K562 (cell line): Measurements from ENCODE around the gene SSBP2. TPM values are rescaled to one million over a fixed set of nuclear protein-coding genes. Genes with fewer than 3 reads are reported as not detected.
A peak's percentile ranks its signal among the peaks of the same experiment; 100 is the strongest.

Source experiments
- ATAC-seq: fragments of 200-7000 bp; cut with Tn5 transposase; 3 replicates; pipeline ENCODE4 v1.9.1; 2020; ENCODE audit warnings: moderate library complexity
- BruUV-seq: library from RNA; stranded (reverse); fragments of 400-500 nt; replicated peaks from 2 replicates; lab custom pipeline; 2021; lab: Mats Ljungman, UMichigan
- CTCF ChIA-PET: fragments of 300-600 bp; formaldehyde crosslinking; extraction: SDS; loops from one replicate; lab custom pipeline; 2021; ENCODE audit warnings: low intra/inter-chr PET ratio; lab: Yijun Ruan, JAX
- POLR2A ChIA-PET: fragments of 300-600, 350-650 bp; sonication (Branson Sonifier 250); formaldehyde crosslinking; extraction: SDS; loops from one replicate; lab custom pipeline; 2021; ENCODE audit warnings: antibody characterized with exemption, inconsistent platforms; lab: Yijun Ruan, JAX
- DNase-seq, 4 experiments: peaks; one replicate each; pipeline versions ENCODE4 v3.0.0 to v3.0.0-alpha.2; 2011 to 2018; ENCODE audit warnings: low spot score in 3 of 4, mixed read lengths in 3 of 4; ENCODE audit errors: extremely low read depth in 1 of 4
- FAIRE-seq: peaks from 2 replicates; lab custom pipeline; 2011; peaks lifted over from hg19 to GRCh38; lab: Jason Lieb, UNC
- H2AFZ ChIP-seq: 2 replicates; pipeline ENCODE4 v1.6.0; 2011; ENCODE audit warnings: low read depth, low read length, control low read depth, inconsistent platforms
- H3K27ac ChIP-seq: fragments of 200-600 bp; 3 replicates; pipeline ENCODE4 v1.8.0; 2011; ENCODE audit warnings: low read depth, mild to moderate bottlenecking, control low read depth, inconsistent platforms, low read length, moderate library complexity, mixed read lengths; ENCODE audit errors: extremely low read depth
- H3K27me3 ChIP-seq, 2 experiments: fragments of 300-600 bp in 1 of 2; 2 replicates in 1 of 2; 3 replicates in 1 of 2; pipeline versions ENCODE4 v1.6.0 to v1.8.0; 2011; ENCODE audit warnings: inconsistent platforms in 2 of 2, low read length in 2 of 2, mild to moderate bottlenecking in 1 of 2, mixed read lengths in 1 of 2, moderate library complexity in 1 of 2; ENCODE audit not compliant: control insufficient read depth in 2 of 2, insufficient read depth in 2 of 2
- H3K36me3 ChIP-seq: fragments of 300-600 bp; 3 replicates; pipeline ENCODE4 v1.8.0; 2011; ENCODE audit warnings: mild to moderate bottlenecking, low read length, inconsistent platforms; ENCODE audit not compliant: control insufficient read depth, insufficient read depth
- H3K4me1 ChIP-seq, 2 experiments: fragments of 200-600 bp in 1 of 2; replicated peaks in 1 of 2; 2 replicates in 1 of 2; 3 replicates in 1 of 2; pipeline versions ENCODE4 v1.5.1 to v1.8.0; 2011; ENCODE audit warnings: inconsistent platforms in 2 of 2, low read length in 2 of 2, mild to moderate bottlenecking in 1 of 2, mixed read lengths in 1 of 2, moderate library complexity in 1 of 2; ENCODE audit not compliant: control insufficient read depth in 2 of 2, insufficient read depth in 2 of 2
- H3K4me2 ChIP-seq: 2 replicates; pipeline ENCODE4 v1.6.1; 2011; ENCODE audit warnings: low read length, control low read depth, inconsistent platforms, mixed read lengths; ENCODE audit not compliant: insufficient read depth
- H3K4me3 ChIP-seq: fragments of 200-600 bp; sonication (generic), shearing (Covaris generic); 2 replicates; pipeline ENCODE4 v1.5.1; 2016; ENCODE audit warnings: control low read depth, inconsistent platforms
- H3K79me2 ChIP-seq: fragments of 200-600 bp; 3 replicates; pipeline ENCODE4 v1.8.0; 2011; ENCODE audit warnings: low read length, inconsistent platforms; ENCODE audit not compliant: control insufficient read depth, insufficient read depth
- H3K9ac ChIP-seq, 2 experiments: 2 replicates each; pipeline versions ENCODE4 v1.6.0 to v1.6.1; 2011; ENCODE audit warnings: low read depth in 2 of 2, low read length in 2 of 2, control low read depth in 1 of 2, inconsistent platforms in 1 of 2, mild to moderate bottlenecking in 1 of 2, mixed read lengths in 1 of 2; ENCODE audit not compliant: insufficient read depth in 1 of 2
- H3K9me1 ChIP-seq: one replicate; pipeline ENCODE4 v1.6.0; 2011; ENCODE audit warnings: inconsistent platforms, mild to moderate bottlenecking, low read length, moderate library complexity; ENCODE audit not compliant: control insufficient read depth, insufficient read depth
- H3K9me3 ChIP-seq: replicated peaks from 2 replicates; pipeline ENCODE4 v1.5.1; 2011; ENCODE audit warnings: low read depth, low read length, inconsistent platforms; ENCODE audit not compliant: control insufficient read depth, insufficient read depth
- H4K20me1 ChIP-seq: replicated peaks from 2 replicates; pipeline ENCODE4 v1.6.1; 2011; ENCODE audit warnings: low read length, inconsistent platforms, mixed read lengths; ENCODE audit not compliant: control insufficient read depth, insufficient read depth
- CHAMP1 ChIP-seq: fragments of 450-650 bp; IDR thresholded peaks from 2 replicates; pipeline ENCODE4 v1.6.1; 2016; ENCODE audit warnings: mild to moderate bottlenecking
- COPS2 ChIP-seq: fragments of 450-650 bp; conservative IDR thresholded peaks from 2 replicates; pipeline ENCODE4 v1.6.1; 2016; ENCODE audit warnings: mild to moderate bottlenecking, moderate library complexity
- E2F4 ChIP-seq: sonication (generic); formaldehyde crosslinking; IDR thresholded peaks from 2 replicates; pipeline ENCODE4 v1.8.0; 2022; ENCODE audit warnings: mild to moderate bottlenecking, low read depth, missing genetic modification reagents
- EP300 ChIP-seq: IDR thresholded peaks from 2 replicates; pipeline ENCODE4 v1.6.1; 2012; ENCODE audit warnings: low read length, improper control_type of control experiment
- FOXJ2 ChIP-seq: fragments of 200-800 bp; sonication (Bioruptor generic); IDR thresholded peaks from 2 replicates; pipeline ENCODE4 v1.6.1; 2016; ENCODE audit warnings: missing genetic modification characterization, missing compliant biosample characterization
- HMG20A ChIP-seq: fragments of 450-650 bp; formaldehyde crosslinking; conservative IDR thresholded peaks from 2 replicates; pipeline ENCODE4 v1.4.0; 2020; ENCODE audit warnings: mild to moderate bottlenecking, mixed read lengths
- HMGXB4 ChIP-seq: sonication (generic); formaldehyde crosslinking; IDR thresholded peaks from 2 replicates; pipeline ENCODE4 v1.8.1; 2023; ENCODE audit warnings: mild to moderate bottlenecking, missing genetic modification reagents
- LCOR ChIP-seq: sonication (generic); formaldehyde crosslinking; IDR thresholded peaks from 2 replicates; pipeline ENCODE4 v1.8.0; 2022; ENCODE audit warnings: mild to moderate bottlenecking, missing genetic modification reagents
- PCBP2 ChIP-seq: fragments of 200-400 bp; formaldehyde crosslinking; IDR thresholded peaks from 2 replicates; pipeline ENCODE4 v1.6.1; 2018; ENCODE audit warnings: low read length, low read depth, mild to moderate bottlenecking, moderate library complexity; ENCODE audit not compliant: poor library complexity, severe bottlenecking
- RFX1 ChIP-seq: fragments of 450-650 bp; IDR thresholded peaks from 2 replicates; pipeline ENCODE4 v1.6.1; 2016; ENCODE audit warnings: mild to moderate bottlenecking, moderate library complexity
- SMC3 ChIP-seq: conservative IDR thresholded peaks from 2 replicates; pipeline ENCODE4 v1.6.1; 2011; ENCODE audit warnings: low read depth, low read length, improper control_type of control experiment; ENCODE audit not compliant: insufficient read depth
- SRSF3 ChIP-seq: fragments of 200-400 bp; formaldehyde crosslinking; IDR thresholded peaks from 2 replicates; pipeline ENCODE4 v1.6.1; 2016; ENCODE audit warnings: mild to moderate bottlenecking, low read length, moderate library complexity; ENCODE audit not compliant: insufficient read depth
- YBX1 ChIP-seq: fragments of 450-650 bp; IDR thresholded peaks from 2 replicates; pipeline ENCODE4 v1.7.1; 2016; ENCODE audit warnings: mild to moderate bottlenecking
- ZBTB49 ChIP-seq: sonication (generic); formaldehyde crosslinking; IDR thresholded peaks from 2 replicates; pipeline ENCODE4 v1.8.0; 2022; ENCODE audit warnings: missing genetic modification reagents, mild to moderate bottlenecking, borderline replicate concordance
- ZNF212 ChIP-seq: fragments of 450-650 bp; formaldehyde crosslinking; IDR thresholded peaks from 2 replicates; pipeline ENCODE4 v1.4.0; 2020; ENCODE audit warnings: mild to moderate bottlenecking
- ZNF41 ChIP-seq: fragments of 250-450 bp; sonication (Bioruptor Pico); conservative IDR thresholded peaks from 2 replicates; pipeline ENCODE4 v1.4.0; 2020; ENCODE audit warnings: mild to moderate bottlenecking
- WGBS: fragments of 100-300 bp; shearing (Covaris generic); methylation state at CpG from one replicate; pipeline ENCODE4 v1.1.6; 2016; ENCODE audit warnings: low coverage, mixed read lengths; ENCODE audit not compliant: insufficient coverage; ENCODE audit errors: missing lambda C conversion rate; 5-methylcytosine and 5-hydroxymethylcytosine counted together
- in situ Hi-C: fragments of 300-500 bp; cut with MboI; formaldehyde crosslinking; loops from 4 replicates; pipeline ENCODE4 v1.15.0; 2018; ENCODE audit warnings: inconsistent platforms, mixed read lengths
- intact Hi-C: fragments of 100-400 bp; cut with micrococcal nuclease; formaldehyde crosslinking; loops from 2 replicates; pipeline ENCODE4 v1.14.2; 2022
- polyA plus RNA-seq, 8 experiments: library from polyadenylated mRNA; depleted of rRNA in 4 of 8; stranded (reverse) in 5 of 8; unstranded in 3 of 8; fragments of >200 nt; fragmentation: Nextera tagmentation in 2 of 8; fragmentation: Illumina TruSeq in 1 of 8; extraction: Ambion mirVana in 2 of 8; extraction: Trizol in 1 of 8; gene quantifications; 2 replicates each; pipeline versions ENCODE4 v1.2.1 to v1.2.3, GENCODE V29; 2011 to 2014; ENCODE audit warnings: inconsistent platforms in 1 of 8, missing spikeins in 1 of 8
- total RNA-seq, 7 experiments: library from RNA; depleted of rRNA in 6 of 7; stranded (reverse); fragments of >200 nt in 6 of 7; fragmentation: Illumina TruSeq in 2 of 7; extraction: Trizol in 2 of 7; gene quantifications; 2 replicates each; pipeline versions ENCODE4 v1.2.1 to v1.2.3, GENCODE V29; 2011 to 2021; ENCODE audit warnings: low replicate concordance in 1 of 7

SSBP2 gene
- total and polyA plus RNA-seq, 9 of the 15 experiments (the other 6 are each of a cell fraction or from before 2014, with no cell fraction given): 22.3 to 133 (median 42.1) TPM

GRCh38 chr5:81757404-81757803, 6.5 kb upstream of the SSBP2 start:
- no TSS peak for BruUV-seq
- H3K9ac ChIP-seq: no peak overlapping the region
- FAIRE-seq: no peak
- intact Hi-C loops: no loop called here
- no peaks in the 10 kb centered on the region for H3K27me3 ChIP-seq
- no peaks in the 10 kb centered on the region for H3K9me1 ChIP-seq
- no peaks in the 10 kb centered on the region for H4K20me1 ChIP-seq
- ChIA-PET CTCF (no interaction called here), POLR2A (no interaction called here)
- H3K27ac ChIP-seq: no peak overlapping the region
- 42% methylated on average over 1 of the region's 1 CpG for WGBS
- H3K79me2 ChIP-seq: peaks cover 26% of the 10 kb centered on the region
- peak overlapping the region; percentile 73 for H2AFZ ChIP-seq
- H3K36me3 ChIP-seq: no peaks in the 10 kb centered on the region
- DNase-seq: no peak
- no peak overlapping the region for H3K4me3 ChIP-seq
- H3K9me3 ChIP-seq: no peaks in the 10 kb centered on the region
- no peak overlapping the region for H3K4me2 ChIP-seq
- H3K4me1 ChIP-seq: peaks cover 9 to 83% of the 10 kb centered on the region in 2 experiments
- in situ Hi-C loops: loop anchor here (5.0 kb wide), 1 partner anchor 90 kb away; no protein-coding TSS in a partner anchor
- no peak for ATAC-seq
- TF ChIP-seq HMG20A (CRISPR knock-in tag) (no peak), SMC3 (no peak), ZNF212 (CRISPR knock-in tag) (no peak), HMGXB4 (no peak), E2F4 (no peak), RFX1 (no peak), EP300 (no peak), ZNF41 (CRISPR knock-in tag) (no peak), CHAMP1 (no peak), PCBP2 (no peak), COPS2 (no peak), YBX1 (no peak), ZBTB49 (no peak), SRSF3 (no peak), LCOR (CRISPR knock-in tag) (no peak), FOXJ2 (tag) (no peak)
